GM23248 (cell line): ENCODE data around the gene ATP6V0C.

ENCODE experiments used
- EZH2 ChIP-seq: fragments of 200-600 bp; sonication (generic); IDR thresholded peaks from 2 replicates; pipeline ENCODE4 v1.6.1; 2018; ENCODE audit warnings: antibody characterized with exemption, mild to moderate bottlenecking; ENCODE audit not compliant: insufficient read depth, poor library complexity, severe bottlenecking
- EZH2phosphoT487 ChIP-seq: fragments of 200-600 bp; sonication (generic); IDR thresholded peaks from 2 replicates; pipeline ENCODE4 v1.6.1; 2018; ENCODE audit warnings: antibody characterized with exemption, moderate library complexity, mild to moderate bottlenecking, low read depth; ENCODE audit not compliant: insufficient read depth

DNA sequence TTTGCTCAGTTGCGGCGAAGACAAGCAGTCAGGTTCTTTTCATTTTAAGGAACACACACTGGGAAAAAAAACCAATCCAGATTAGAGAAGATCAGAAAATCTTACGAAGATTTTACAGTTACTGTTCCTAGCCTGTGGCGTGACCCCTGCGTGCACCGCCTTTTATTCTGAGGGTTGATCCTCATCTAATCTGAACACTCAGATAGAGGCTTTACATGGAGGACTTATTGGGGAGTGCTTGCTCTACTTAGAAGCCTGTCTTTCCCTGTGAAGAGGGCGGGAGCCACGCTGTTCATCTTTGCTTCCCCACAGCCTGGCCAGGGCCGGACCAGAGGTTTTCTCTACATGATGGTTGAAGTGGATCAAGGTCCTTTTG lies 37.4 kb upstream of the ATP6V0C start:
- TF ChIP-seq EZH2phosphoT487 = no peak
- no peak for TF ChIP-seq EZH2
